Mesenchymal stem cell (in vitro differentiated cells and primary cell): ENCODE data around the gene NLGN4X.

Experiments used
- DNase-seq: peaks from one replicate; pipeline ENCODE4 v3.0.0-alpha.2; 2013
- H2AFZ ChIP-seq: one replicate; pipeline ENCODE4 v1.6.1; 2013; ENCODE audit warnings: low read depth, mild to moderate bottlenecking, control low read depth, inconsistent platforms, low read length, moderate library complexity
- H2AK5ac ChIP-seq: 2 replicates; pipeline ENCODE4 v1.6.1; 2013; ENCODE audit warnings: low read length, moderate library complexity, mild to moderate bottlenecking, inconsistent platforms; ENCODE audit not compliant: severe bottlenecking
- H2BK120ac ChIP-seq: one replicate; pipeline ENCODE4 v1.6.1; 2013; ENCODE audit warnings: low read depth, mild to moderate bottlenecking, inconsistent platforms, low read length, moderate library complexity
- H2BK12ac ChIP-seq, 2 experiments: one replicate each; pipeline ENCODE4 v1.6.1; 2013; ENCODE audit warnings: inconsistent platforms in 2 of 2, low read length in 2 of 2, mild to moderate bottlenecking in 2 of 2, moderate library complexity in 2 of 2, control low read depth in 1 of 2
- H2BK15ac ChIP-seq: one replicate; pipeline ENCODE4 v1.6.1; 2013; ENCODE audit warnings: mild to moderate bottlenecking, low read depth, inconsistent platforms; ENCODE audit not compliant: poor library complexity, severe bottlenecking
- H2BK5ac ChIP-seq: 2 replicates; pipeline ENCODE4 v1.6.1; 2013; ENCODE audit warnings: low read depth, mild to moderate bottlenecking, low read length, control low read depth, inconsistent platforms; ENCODE audit not compliant: poor library complexity, severe bottlenecking
- H3K14ac ChIP-seq, 2 experiments: one replicate each; pipeline ENCODE4 v1.6.1; 2013; ENCODE audit warnings: inconsistent platforms in 2 of 2, low read length in 2 of 2, control low read depth in 1 of 2, mild to moderate bottlenecking in 1 of 2, moderate library complexity in 1 of 2
- H3K18ac ChIP-seq, 2 experiments: one replicate each; pipeline ENCODE4 v1.6.1; 2013; ENCODE audit warnings: inconsistent platforms in 2 of 2, low read length in 2 of 2, control low read depth in 1 of 2, low read depth in 1 of 2, mild to moderate bottlenecking in 1 of 2
- H3K23ac ChIP-seq, 2 experiments: one replicate each; pipeline ENCODE4 v1.6.1; 2013; ENCODE audit warnings: inconsistent platforms in 2 of 2, low read length in 2 of 2, mild to moderate bottlenecking in 2 of 2, moderate library complexity in 2 of 2, control low read depth in 1 of 2
- H3K27ac ChIP-seq: 2 replicates; pipeline ENCODE4 v1.5.1; 2013; ENCODE audit warnings: mild to moderate bottlenecking, moderate library complexity, low read length, control low read depth, inconsistent platforms; ENCODE audit not compliant: poor library complexity, severe bottlenecking
- H3K27me3 ChIP-seq, 2 experiments: 2 replicates each; pipeline versions ENCODE4 v1.6.1 to v1.7.0; 2013; ENCODE audit warnings: low read length in 2 of 2, mild to moderate bottlenecking in 2 of 2, moderate library complexity in 2 of 2, control low read depth in 1 of 2, inconsistent platforms in 1 of 2; ENCODE audit not compliant: control insufficient read depth in 1 of 2, insufficient read depth in 1 of 2
- H3K36me3 ChIP-seq, 2 experiments: 2 replicates each; pipeline versions ENCODE4 v1.6.1 to v1.7.0; 2013; ENCODE audit warnings: low read length in 2 of 2, control low read depth in 1 of 2, inconsistent platforms in 1 of 2, low read depth in 1 of 2, mild to moderate bottlenecking in 1 of 2; ENCODE audit not compliant: insufficient read depth in 2 of 2, control insufficient read depth in 1 of 2
- H3K4ac ChIP-seq, 2 experiments: one replicate each; pipeline ENCODE4 v1.6.1; 2013; ENCODE audit warnings: inconsistent platforms in 2 of 2, low read length in 2 of 2, mild to moderate bottlenecking in 2 of 2, moderate library complexity in 2 of 2, control low read depth in 1 of 2, low read depth in 1 of 2
- H3K4me1 ChIP-seq: 2 replicates; pipeline ENCODE4 v1.6.1; 2013; ENCODE audit warnings: low read depth, low read length, control low read depth; ENCODE audit not compliant: control insufficient read depth, insufficient read depth
- H3K4me2 ChIP-seq: 2 replicates; pipeline ENCODE4 v1.6.1; 2013; ENCODE audit warnings: low read length, mild to moderate bottlenecking, inconsistent platforms; ENCODE audit not compliant: poor library complexity, severe bottlenecking
- H3K4me3 ChIP-seq, 2 experiments: 2 replicates each; pipeline versions ENCODE4 v1.5.1 to v1.7.0; 2013; ENCODE audit warnings: low read length in 2 of 2, mild to moderate bottlenecking in 2 of 2, control low read depth in 1 of 2, low read depth in 1 of 2; ENCODE audit not compliant: insufficient read depth in 1 of 2
- H3K79me1 ChIP-seq: replicated peaks from 2 replicates; pipeline ENCODE4 v1.6.1; 2013; ENCODE audit warnings: mild to moderate bottlenecking, control low read depth, low read length, inconsistent platforms; ENCODE audit not compliant: poor library complexity, severe bottlenecking
- H3K9ac ChIP-seq: 2 replicates; pipeline ENCODE4 v1.7.0; 2013; ENCODE audit warnings: mild to moderate bottlenecking, low read length, moderate library complexity
- H3K9me3 ChIP-seq: 2 replicates; pipeline ENCODE4 v1.7.0; 2013; ENCODE audit warnings: mild to moderate bottlenecking, low read length; ENCODE audit not compliant: control insufficient read depth
- H4K8ac ChIP-seq: one replicate; pipeline ENCODE4 v1.6.1; 2013; ENCODE audit warnings: inconsistent platforms, mild to moderate bottlenecking, low read length, moderate library complexity
- H4K91ac ChIP-seq: one replicate; pipeline ENCODE4 v1.6.1; 2013; ENCODE audit warnings: mild to moderate bottlenecking, low read length, inconsistent platforms
- WGBS: methylation state at CpG from one replicate; pipeline ENCODE4 v1.1.7; 2013; ENCODE audit warnings: mixed read lengths; 5-methylcytosine and 5-hydroxymethylcytosine counted together

The NLGN4X gene

DNA sequence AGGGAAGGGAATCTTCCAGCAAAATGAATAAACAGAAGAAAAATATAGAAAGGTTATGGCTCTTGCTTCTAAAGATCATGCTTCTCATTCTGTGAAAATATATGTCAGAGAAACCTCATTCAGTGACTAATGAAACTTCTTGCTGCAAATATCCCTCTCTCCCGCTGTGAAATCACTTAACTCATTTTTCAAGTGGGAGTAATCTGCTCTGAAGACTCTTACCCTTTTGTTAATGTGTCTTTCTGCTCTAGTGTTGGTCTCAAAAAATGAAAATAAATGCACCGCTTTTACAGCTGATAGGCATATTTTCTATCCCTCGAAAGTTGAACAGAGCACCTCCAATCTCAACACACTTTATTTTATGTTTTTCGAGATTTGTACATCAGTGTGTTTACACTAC is 252.3 kb downstream of the NLGN4X start:
- Histone ChIP-seq H3K27me3 (no peaks in the 10 kb centered on the region), H3K36me3 (no peaks in the 10 kb centered on the region), H4K8ac (no peak overlapping the region), H3K9ac (no peak overlapping the region), H3K4me2 (no peak overlapping the region), H3K79me1 (no peaks in the 10 kb centered on the region), H2AFZ (no peak overlapping the region), H3K23ac (no peak overlapping the region), H3K27ac (no peak overlapping the region), H3K4me1 (no peaks in the 10 kb centered on the region), H4K91ac (no peak overlapping the region), H2BK5ac (no peak overlapping the region), H2BK15ac (no peak overlapping the region), H3K4ac (no peak overlapping the region), H3K9me3 (no peaks in the 10 kb centered on the region), H2AK5ac (no peak overlapping the region), H3K14ac (no peak overlapping the region), H2BK12ac (no peak overlapping the region), H2BK120ac (no peak overlapping the region), H3K18ac (no peak overlapping the region), H3K4me3 (no peak overlapping the region)
- no peak for DNase-seq
- no CpG with 5 or more reads among the region's 4 CpGs for WGBS

DNA sequence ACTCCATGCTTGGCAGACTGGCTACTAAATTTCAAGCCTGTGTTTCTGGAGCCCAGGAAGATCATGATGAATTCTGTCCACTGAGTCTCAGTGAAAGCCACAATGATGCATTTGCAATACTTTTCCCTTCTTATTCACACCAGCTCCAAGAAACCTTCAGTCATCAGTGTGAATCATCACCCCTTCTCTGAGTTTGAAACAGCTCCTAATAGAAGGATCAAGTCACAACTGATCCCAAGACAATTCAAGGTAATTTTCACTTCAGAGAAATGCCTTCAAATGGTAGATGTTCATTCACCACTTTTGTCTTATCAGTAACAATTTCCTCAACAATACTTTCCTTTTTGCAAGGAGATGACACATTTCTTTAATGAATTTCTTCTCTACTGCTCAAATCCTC is 257.4 kb downstream of the NLGN4X start:
- no peak overlapping the region for H3K14ac ChIP-seq
- no peak overlapping the region for H2BK15ac ChIP-seq
- H3K4ac ChIP-seq = no peak overlapping the region
- no peak overlapping the region for H2AK5ac ChIP-seq
- H4K91ac ChIP-seq = no peak overlapping the region
- H3K27me3 ChIP-seq = no peaks in the 10 kb centered on the region
- H3K4me1 ChIP-seq = no peaks in the 10 kb centered on the region
- no peak overlapping the region for H3K18ac ChIP-seq
- no peak overlapping the region for H3K4me2 ChIP-seq
- no peak overlapping the region for H4K8ac ChIP-seq
- no peak overlapping the region for H2BK5ac ChIP-seq
- H2AFZ ChIP-seq = no peak overlapping the region
- no peak overlapping the region for H2BK120ac ChIP-seq
- H3K4me3 ChIP-seq = no peak overlapping the region
- H3K9me3 ChIP-seq = no peaks in the 10 kb centered on the region
- H3K36me3 ChIP-seq = no peaks in the 10 kb centered on the region
- no peak overlapping the region for H2BK12ac ChIP-seq
- no peak overlapping the region for H3K27ac ChIP-seq
- H3K23ac ChIP-seq = no peak overlapping the region
- H3K79me1 ChIP-seq = no peaks in the 10 kb centered on the region
- no peak for DNase-seq
- no peak overlapping the region for H3K9ac ChIP-seq

GRCh38 chrX:5965406-5965805 is 263.3 kb downstream of the NLGN4X start:
- H3K18ac ChIP-seq = no peak overlapping the region
- H3K4me1 ChIP-seq = no peaks in the 10 kb centered on the region
- 93% methylated on average over 2 of the region's 3 CpGs for WGBS

GRCh38 chrX:5959286-5959685 is 269.4 kb downstream of the NLGN4X start:
- Histone ChIP-seq H3K4me3 (no peak overlapping the region), H3K27ac (no peak overlapping the region), H3K27me3 (no peaks in the 10 kb centered on the region), H2BK5ac (no peak overlapping the region), H3K23ac (no peak overlapping the region), H2BK12ac (no peak overlapping the region), H3K14ac (no peak overlapping the region), H3K36me3 (no peaks in the 10 kb centered on the region), H4K91ac (no peak overlapping the region), H3K9ac (no peak overlapping the region), H3K9me3 (no peaks in the 10 kb centered on the region), H3K4ac (no peak overlapping the region), H2AFZ (no peak overlapping the region), H3K18ac (no peak overlapping the region), H2BK15ac (no peak overlapping the region), H2BK120ac (no peak overlapping the region), H3K79me1 (no peaks in the 10 kb centered on the region), H3K4me1 (no peaks in the 10 kb centered on the region), H4K8ac (no peak overlapping the region), H3K4me2 (no peak overlapping the region), H2AK5ac (no peak overlapping the region)
- 100% methylated on average over 1 of the region's 2 CpGs for WGBS
- DNase-seq = no peak

More at GRCh38 chrX:5965406-5965805, 263.3 kb downstream of the NLGN4X start:
- H3K27ac ChIP-seq = no peak overlapping the region
- no peaks in the 10 kb centered on the region for H3K9me3 ChIP-seq
- no peak overlapping the region for H2BK12ac ChIP-seq
- H4K91ac ChIP-seq = no peak overlapping the region
- H2BK5ac ChIP-seq = no peak overlapping the region
- no peak overlapping the region for H3K4me3 ChIP-seq
- no peak overlapping the region for H4K8ac ChIP-seq
- DNase-seq = no peak
- no peak overlapping the region for H3K14ac ChIP-seq
- no peak overlapping the region for H2AK5ac ChIP-seq
- H3K4ac ChIP-seq = no peak overlapping the region
- H3K9ac ChIP-seq = no peak overlapping the region
- no peak overlapping the region for H2BK15ac ChIP-seq
- no peak overlapping the region for H2AFZ ChIP-seq
- H2BK120ac ChIP-seq = no peak overlapping the region
- no peaks in the 10 kb centered on the region for H3K36me3 ChIP-seq
- no peaks in the 10 kb centered on the region for H3K27me3 ChIP-seq
- H3K79me1 ChIP-seq = no peaks in the 10 kb centered on the region
- no peak overlapping the region for H3K4me2 ChIP-seq
- no peak overlapping the region for H3K23ac ChIP-seq
